MM.1S (cell line): Measurements from ENCODE around the gene ITGA11.

Experiments
- DNase-seq: peaks from one replicate; pipeline ENCODE4 v3.0.0-alpha.2; 2015
- H2AFZ ChIP-seq: fragments of 300-600 bp; sonication (generic); 2 replicates; pipeline ENCODE4 v1.6.0; 2016; ENCODE audit warnings: antibody characterized with exemption, low read length
- H3F3A ChIP-seq: fragments of 300-600 bp; sonication (generic); 2 replicates; pipeline ENCODE4 v1.6.1; 2016; ENCODE audit warnings: mild to moderate bottlenecking, antibody characterized with exemption, low read length, moderate library complexity, mixed read lengths; ENCODE audit not compliant: insufficient read depth
- H3K27ac ChIP-seq: fragments of 300-600 bp; sonication (generic); 2 replicates; pipeline ENCODE4 v1.5.1; 2016; ENCODE audit warnings: mild to moderate bottlenecking, low read length
- H3K27me3 ChIP-seq: fragments of 300-600 bp; sonication (generic); replicated peaks from 2 replicates; pipeline ENCODE4 v1.6.0; 2016; ENCODE audit warnings: low read length; ENCODE audit not compliant: insufficient read depth
- H3K36me3 ChIP-seq: fragments of 300-600 bp; sonication (generic); replicated peaks from 2 replicates; pipeline ENCODE4 v1.6.1; 2016; ENCODE audit warnings: mild to moderate bottlenecking, low read length, mixed read lengths; ENCODE audit not compliant: insufficient read depth
- H3K4me1 ChIP-seq: fragments of 300-600 bp; sonication (generic); 2 replicates; pipeline ENCODE4 v1.6.1; 2016; ENCODE audit warnings: low read length, mixed read lengths
- H3K4me2 ChIP-seq: fragments of 300-600 bp; sonication (generic); 2 replicates; pipeline ENCODE4 v1.6.0; 2016; ENCODE audit warnings: low read depth, low read length
- H3K4me3 ChIP-seq: fragments of 300-600 bp; sonication (generic); 2 replicates; pipeline ENCODE4 v1.5.1; 2016; ENCODE audit warnings: low read length, mixed read lengths
- H3K79me2 ChIP-seq: fragments of 300-600 bp; sonication (generic); 2 replicates; pipeline ENCODE4 v1.6.1; 2016; ENCODE audit warnings: mixed run types, low read length, mixed read lengths
- H3K9ac ChIP-seq: fragments of 300-600 bp; sonication (generic); 2 replicates; pipeline ENCODE4 v1.6.1; 2016; ENCODE audit warnings: low read length, mixed read lengths
- H3K9me2 ChIP-seq: fragments of 300-600 bp; sonication (generic); replicated peaks from 2 replicates; pipeline ENCODE4 v1.6.1; 2016; ENCODE audit warnings: mild to moderate bottlenecking, low read length, mixed read lengths; ENCODE audit not compliant: insufficient read depth
- H3K9me3 ChIP-seq: fragments of 300-600 bp; sonication (generic); replicated peaks from 2 replicates; pipeline ENCODE4 v1.6.1; 2016; ENCODE audit warnings: mild to moderate bottlenecking, low read length, mixed read lengths; ENCODE audit not compliant: insufficient read depth
- H4K20me1 ChIP-seq: fragments of 300-600 bp; sonication (generic); 2 replicates; pipeline ENCODE4 v1.6.1; 2016; ENCODE audit warnings: mild to moderate bottlenecking, low read length, moderate library complexity, mixed read lengths; ENCODE audit not compliant: insufficient read depth
- CTCF ChIP-seq: fragments of 300-600 bp; sonication (generic); IDR thresholded peaks from 2 replicates; pipeline ENCODE4 v1.5.1; 2016; ENCODE audit warnings: antibody characterized with exemption, low read length, mixed read lengths
- EZH2 ChIP-seq: fragments of 300-600 bp; sonication (generic); optimal IDR thresholded peaks from 2 replicates; pipeline ENCODE3; 2017; ENCODE audit warnings: low read depth, mild to moderate bottlenecking, antibody characterized with exemption, low read length, mixed read lengths
- EZH2phosphoT487 ChIP-seq: fragments of 300-600 bp; sonication (generic); IDR thresholded peaks from 2 replicates; pipeline ENCODE4 v1.6.1; 2018; ENCODE audit warnings: antibody characterized with exemption, low read length

The ITGA11 gene

GRCh38 chr15:68431792-68432401 lies at the start of gene ITGA11:
Gene ITGA11, minus strand, starts transcription at chr15:68432163. Its CDS starts 97 bp downstream, at chr15:68432066.
- Histone ChIP-seq H3F3A (no peaks in the 10 kb centered on the region), H3K9me2 (no peaks in the 10 kb centered on the region), H2AFZ (peak within 1 kb of the TSS; percentile 50), H3K36me3 (no peaks in the 10 kb centered on the region), H3K9ac (no peak within 1 kb of the TSS), H3K79me2 (no peaks in the 10 kb centered on the region), H3K4me1 (no peaks in the 10 kb centered on the region), H3K27me3 (peaks cover 3% of the 10 kb centered on the region; the same call in 1 of the 2 replicates), H3K9me3 (no peaks in the 10 kb centered on the region), H3K4me2 (peak within 1 kb of the TSS; percentile 97), H3K27ac (no peak within 1 kb of the TSS), H4K20me1 (no peaks in the 10 kb centered on the region), H3K4me3 (peak within 1 kb of the TSS; percentile 61)
- DNase-seq, result peak; percentile 42
- no peak for TF ChIP-seq EZH2
- no peak for TF ChIP-seq EZH2phosphoT487
- no peak for TF ChIP-seq CTCF

GRCh38 chr15:68481321-68481720 lies 49.4 kb upstream of the ITGA11 start:
- H3K36me3 ChIP-seq, result no peaks in the 10 kb centered on the region
- H3K9me3 ChIP-seq, result no peaks in the 10 kb centered on the region
- no peaks in the 10 kb centered on the region for H3K4me1 ChIP-seq
- H2AFZ ChIP-seq, result no peak overlapping the region
- no peak overlapping the region for H3K9ac ChIP-seq
- no peak for DNase-seq
- no peaks in the 10 kb centered on the region for H3F3A ChIP-seq
- no peaks in the 10 kb centered on the region for H3K79me2 ChIP-seq
- H3K9me2 ChIP-seq, result no peaks in the 10 kb centered on the region
- no peak overlapping the region for H3K4me2 ChIP-seq
- no peak for TF ChIP-seq EZH2
- TF ChIP-seq CTCF, result no peak
- TF ChIP-seq EZH2phosphoT487, result no peak
- no peak overlapping the region for H3K27ac ChIP-seq
- no peaks in the 10 kb centered on the region for H4K20me1 ChIP-seq
- no peaks in the 10 kb centered on the region for H3K27me3 ChIP-seq
- H3K4me3 ChIP-seq, result no peak overlapping the region

GRCh38 chr15:68480296-68480695 lies 48.3 kb upstream of the ITGA11 start:
- Histone ChIP-seq H2AFZ (no peak overlapping the region), H3K4me3 (no peak overlapping the region), H3K27ac (no peak overlapping the region), H3K4me1 (no peaks in the 10 kb centered on the region), H3K4me2 (no peak overlapping the region), H3K9ac (no peak overlapping the region), H3K27me3 (no peaks in the 10 kb centered on the region), H3F3A (no peaks in the 10 kb centered on the region), H4K20me1 (no peaks in the 10 kb centered on the region), H3K79me2 (no peaks in the 10 kb centered on the region), H3K36me3 (no peaks in the 10 kb centered on the region), H3K9me3 (no peaks in the 10 kb centered on the region), H3K9me2 (no peaks in the 10 kb centered on the region)
- no peak for TF ChIP-seq CTCF
- no peak for TF ChIP-seq EZH2phosphoT487
- TF ChIP-seq EZH2, result no peak
- no peak for DNase-seq
